Upper lobe of right lung (tissue), 1 donor: ENCODE data around the gene RBPMS2. TPM values are rescaled to one million over a fixed set of nuclear protein-coding genes. Genes with fewer than 3 reads are reported as not detected.
A peak's percentile ranks its signal among the peaks of the same experiment; 100 is the strongest.

Experiments used
- ATAC-seq: fragments of 200-7000 bp; cut with Tn5 transposase; one replicate; pipeline ENCODE4 v1.9.1; 2020; ENCODE audit warnings: mild to moderate bottlenecking, moderate library complexity
- DNase-seq: peaks from one replicate; pipeline ENCODE4 v3.0.0-alpha.2; 2020
- H3K27ac ChIP-seq: fragments of 200-600 bp; one replicate; pipeline ENCODE4 v1.8.0; 2022
- H3K27me3 ChIP-seq: fragments of 200-600 bp; one replicate; pipeline ENCODE4 v1.8.0; 2022; ENCODE audit warnings: mild to moderate bottlenecking
- H3K36me3 ChIP-seq: fragments of 200-600 bp; one replicate; pipeline ENCODE4 v1.8.0; 2022
- H3K4me1 ChIP-seq: fragments of 200-600 bp; one replicate; pipeline ENCODE4 v1.8.0; 2022
- H3K4me3 ChIP-seq: fragments of 200-600 bp; one replicate; pipeline ENCODE4 v1.8.0; 2022; ENCODE audit warnings: mild to moderate bottlenecking
- H3K9me3 ChIP-seq: fragments of 200-600 bp; one replicate; pipeline ENCODE4 v1.8.0; 2022
- intact Hi-C: fragments of 100-400 bp; cut with DNase I; formaldehyde crosslinking; loops from one replicate; pipeline ENCODE4 v1.11.0; 2022
- total RNA-seq: library from RNA; stranded (reverse); fragmentation: NEBNext Ultra II Directional; extraction: Animal tissue kit (Norgen Biotek cat#: 25700); gene quantifications from one replicate; pipeline ENCODE4 v1.2.1, GENCODE V29; 2021
- TF ChIP-seq, protein P1 (sequence below): fragments of 200-600 bp; IDR thresholded peaks from one replicate; pipeline ENCODE4 v1.8.0; 2022; ENCODE audit warnings: antibody characterized with exemption
- donor health status: DM: no; HTN: yes; CAD: no; lungs with severe emphysema.

Gene RBPMS2
- total RNA-seq, 1 donor from 2014 or later, result 4.5 TPM

DNA sequence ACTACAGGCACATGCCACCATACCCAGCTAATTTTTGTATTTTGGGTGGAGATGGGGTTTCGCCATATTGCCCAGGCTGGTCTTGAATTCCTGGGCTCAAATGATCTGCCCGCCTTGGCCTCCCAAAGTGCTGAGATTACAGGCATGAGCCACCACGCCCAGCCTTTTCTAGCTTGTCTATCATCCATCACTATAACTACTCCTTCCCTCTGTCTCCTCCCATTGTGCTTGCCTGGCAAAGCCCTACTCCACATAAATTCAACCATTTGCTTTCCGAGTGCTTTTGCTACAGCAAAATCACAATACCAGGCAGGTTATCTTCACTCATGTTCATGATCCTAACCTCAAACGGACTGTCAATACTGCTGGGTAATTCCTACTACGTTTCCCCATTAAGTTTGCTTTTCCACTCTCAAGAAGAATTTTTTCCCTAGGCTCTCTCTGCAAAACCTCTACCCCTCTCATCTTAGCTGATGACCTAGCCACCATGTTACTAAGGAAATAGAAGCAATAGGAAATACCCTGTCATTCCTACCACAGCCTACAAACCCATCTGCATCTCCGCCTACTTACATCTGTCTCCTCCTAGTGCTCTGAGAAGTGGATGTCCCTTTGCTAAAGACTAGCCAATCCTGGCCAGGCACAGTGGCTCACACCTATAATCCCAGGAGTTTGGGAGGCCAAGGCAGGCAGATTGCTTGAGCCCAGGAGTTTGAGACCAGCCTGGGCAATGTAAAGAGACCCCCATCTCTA is 64.5 kb downstream of the RBPMS2 start:
- intact Hi-C loops, result no loop called here
- Histone ChIP-seq H3K4me1 (no peaks in the 10 kb centered on the region), H3K4me3 (no peak overlapping the region), H3K27ac (no peak overlapping the region), H3K36me3 (no peaks in the 10 kb centered on the region), H3K27me3 (no peaks in the 10 kb centered on the region), H3K9me3 (no peaks in the 10 kb centered on the region)
- DNase-seq (no peak), ATAC-seq (no peak)
- TF ChIP-seq, protein P1, sequence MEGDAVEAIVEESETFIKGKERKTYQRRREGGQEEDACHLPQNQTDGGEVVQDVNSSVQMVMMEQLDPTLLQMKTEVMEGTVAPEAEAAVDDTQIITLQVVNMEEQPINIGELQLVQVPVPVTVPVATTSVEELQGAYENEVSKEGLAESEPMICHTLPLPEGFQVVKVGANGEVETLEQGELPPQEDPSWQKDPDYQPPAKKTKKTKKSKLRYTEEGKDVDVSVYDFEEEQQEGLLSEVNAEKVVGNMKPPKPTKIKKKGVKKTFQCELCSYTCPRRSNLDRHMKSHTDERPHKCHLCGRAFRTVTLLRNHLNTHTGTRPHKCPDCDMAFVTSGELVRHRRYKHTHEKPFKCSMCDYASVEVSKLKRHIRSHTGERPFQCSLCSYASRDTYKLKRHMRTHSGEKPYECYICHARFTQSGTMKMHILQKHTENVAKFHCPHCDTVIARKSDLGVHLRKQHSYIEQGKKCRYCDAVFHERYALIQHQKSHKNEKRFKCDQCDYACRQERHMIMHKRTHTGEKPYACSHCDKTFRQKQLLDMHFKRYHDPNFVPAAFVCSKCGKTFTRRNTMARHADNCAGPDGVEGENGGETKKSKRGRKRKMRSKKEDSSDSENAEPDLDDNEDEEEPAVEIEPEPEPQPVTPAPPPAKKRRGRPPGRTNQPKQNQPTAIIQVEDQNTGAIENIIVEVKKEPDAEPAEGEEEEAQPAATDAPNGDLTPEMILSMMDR, result no peak

DNA sequence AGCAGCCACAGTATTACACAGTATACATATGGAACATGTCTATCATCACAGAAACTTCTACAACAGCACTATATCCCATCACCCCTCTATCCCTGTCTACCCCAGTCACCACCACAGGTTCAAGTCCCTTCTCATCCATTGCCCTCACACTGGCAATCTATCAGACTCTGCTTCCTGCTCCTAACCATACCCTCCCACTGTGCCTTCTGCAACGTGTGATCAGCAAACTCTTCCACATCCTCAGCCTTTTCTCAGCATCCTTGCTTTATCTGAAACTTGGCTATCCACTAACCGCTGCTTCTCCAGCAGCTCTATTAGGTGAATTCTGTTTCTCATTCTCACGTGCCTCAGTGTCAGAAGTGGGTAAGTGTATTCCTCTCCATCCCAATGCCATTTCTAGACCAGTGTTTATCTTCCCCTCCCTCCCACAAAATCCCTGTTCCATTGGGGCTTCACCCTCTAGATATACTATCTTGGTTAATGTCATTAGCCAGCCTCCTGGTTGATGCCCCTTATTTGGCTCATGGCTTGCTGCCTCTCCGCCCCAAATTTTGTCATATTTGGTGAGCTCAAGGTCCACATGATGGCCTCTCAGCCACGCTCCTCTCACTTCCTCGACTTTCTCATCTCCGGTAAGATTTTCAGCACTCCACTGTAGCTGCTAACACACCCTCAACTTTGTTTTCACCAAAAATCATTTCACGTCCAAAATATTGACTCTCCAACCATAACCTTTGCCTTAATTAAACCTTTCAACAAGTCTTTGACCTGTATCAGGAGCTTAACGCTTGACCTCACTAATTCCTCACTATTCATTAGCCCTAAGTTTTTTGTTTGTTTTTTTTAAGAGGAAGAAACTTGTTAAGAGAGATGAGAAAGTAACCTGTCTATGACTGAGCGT is 69.1 kb downstream of the RBPMS2 start:
- intact Hi-C loops, result no loop called here
- H3K36me3 ChIP-seq, result no peaks in the 10 kb centered on the region
- H3K4me3 ChIP-seq, result no peak overlapping the region

DNA sequence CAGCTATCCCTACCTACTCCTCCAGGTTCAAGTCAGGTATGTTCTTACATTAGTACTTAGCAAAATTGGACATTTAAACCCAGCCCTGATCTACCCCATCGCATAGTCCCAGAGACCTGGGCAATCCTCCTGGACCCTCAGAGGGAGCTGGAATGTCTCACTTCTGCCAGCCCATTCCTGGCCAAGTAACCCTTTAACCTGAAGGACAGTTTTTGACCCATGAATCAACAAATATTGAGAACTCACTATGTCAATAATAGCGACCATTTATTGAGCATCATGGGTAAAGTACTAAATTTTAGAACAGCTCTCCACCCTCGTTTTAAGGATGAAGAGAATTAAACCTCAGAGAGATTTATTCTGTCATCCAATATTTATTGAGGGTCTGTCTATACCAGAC is 70.4 kb downstream of the RBPMS2 start:
- intact Hi-C loops, result no loop called here

More for the DNA sequence above, 69.1 kb downstream of the RBPMS2 start:
- H3K4me1 ChIP-seq, result peaks cover 15% of the 10 kb centered on the region
- H3K27me3 ChIP-seq, result no peaks in the 10 kb centered on the region
- ATAC-seq (no peak), DNase-seq (no peak)
- no peak overlapping the region for H3K27ac ChIP-seq
- TF ChIP-seq, protein P1, result no peak
- no peaks in the 10 kb centered on the region for H3K9me3 ChIP-seq

DNA sequence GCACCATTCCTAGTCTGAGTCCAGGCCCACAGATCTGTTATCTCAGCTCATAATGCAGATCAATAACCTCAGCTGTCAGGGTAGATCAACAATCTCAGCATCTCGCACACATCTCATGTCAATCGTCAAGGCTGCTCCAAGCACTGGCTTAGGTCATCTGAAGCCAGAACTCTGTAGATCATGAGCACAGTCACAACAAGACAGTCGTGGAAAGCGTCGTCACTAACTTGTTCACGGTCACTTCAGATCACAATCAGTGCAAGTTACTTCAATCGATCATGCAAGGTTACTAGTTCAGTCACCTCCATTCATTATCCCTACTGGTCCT is 71.8 kb downstream of the RBPMS2 start:
- no peaks in the 10 kb centered on the region for H3K27me3 ChIP-seq
- intact Hi-C loops, result no loop called here
- TF ChIP-seq, protein P1, result no peak
- H3K4me3 ChIP-seq, result peak overlapping the region; percentile 83
- no peak for ATAC-seq
- H3K27ac ChIP-seq, result peak overlapping the region; percentile 91
- H3K9me3 ChIP-seq, result no peaks in the 10 kb centered on the region
- H3K4me1 ChIP-seq, result peaks cover 42% of the 10 kb centered on the region
- H3K36me3 ChIP-seq, result no peaks in the 10 kb centered on the region
- DNase-seq, result no peak

More for the DNA sequence above, 70.4 kb downstream of the RBPMS2 start:
- Histone ChIP-seq H3K9me3 (no peaks in the 10 kb centered on the region), H3K4me3 (no peak overlapping the region), H3K27ac (no peak overlapping the region), H3K36me3 (no peaks in the 10 kb centered on the region), H3K4me1 (peaks cover 28% of the 10 kb centered on the region), H3K27me3 (no peaks in the 10 kb centered on the region)
- TF ChIP-seq, protein P1, result no peak
- ATAC-seq, result no peak
- DNase-seq, result no peak

DNA sequence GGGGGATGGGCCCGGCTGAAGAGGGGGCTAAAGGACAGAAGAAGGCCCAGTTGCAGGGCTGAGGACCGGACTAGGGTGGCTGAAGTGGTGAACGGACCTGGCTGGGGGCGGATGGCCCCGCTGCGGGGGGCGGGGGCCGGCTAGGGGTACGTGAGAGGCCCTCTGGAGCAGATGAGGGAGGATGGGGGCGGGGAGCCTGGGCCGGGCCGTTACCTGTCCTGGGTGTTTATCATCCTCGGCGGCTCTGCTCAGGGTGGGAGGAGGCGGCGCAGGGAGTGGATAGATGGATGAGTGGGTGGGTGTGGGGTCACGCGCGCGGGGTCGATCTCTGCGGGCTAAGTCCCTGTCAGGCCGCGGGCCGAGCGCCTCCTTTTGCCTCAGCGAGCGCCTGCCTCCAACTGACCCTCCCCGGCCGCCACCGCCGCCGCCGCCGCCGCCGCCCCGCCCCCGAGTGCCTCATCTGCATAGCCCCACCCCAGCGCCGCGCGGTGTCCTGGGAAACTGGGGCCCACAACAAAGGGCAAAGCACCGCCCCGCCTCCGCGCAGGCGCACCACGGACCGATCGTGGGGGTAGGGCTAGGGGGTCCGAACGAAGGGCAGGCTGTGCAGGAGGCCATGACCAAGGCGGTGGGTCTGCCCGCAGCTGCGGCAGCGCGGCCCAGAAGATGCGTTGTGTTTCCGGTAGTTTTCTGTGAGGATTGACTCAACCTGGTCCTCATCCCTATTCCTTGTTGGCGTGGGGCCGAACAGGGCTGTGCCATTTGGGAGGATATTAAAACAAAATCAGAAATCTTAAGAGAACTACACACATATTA is 72.4 kb downstream of the RBPMS2 start:
- peak; percentile 99 for DNase-seq
- peak; percentile 97 for ATAC-seq
- Histone ChIP-seq H3K36me3 (no peaks in the 10 kb centered on the region), H3K27ac (peak overlapping the region; percentile 91), H3K27me3 (no peaks in the 10 kb centered on the region), H3K4me3 (peak overlapping the region; percentile 83), H3K9me3 (no peaks in the 10 kb centered on the region), H3K4me1 (peaks cover 48% of the 10 kb centered on the region)
- TF ChIP-seq, protein P1, result no peak
- intact Hi-C loops, result no loop called here
